ENCODE measurements around the gene NUDT21. TPM values are rescaled to one million over a fixed set of nuclear protein-coding genes. Genes with fewer than 3 reads are reported as not detected.
"Not testable (repeated sequence)": the region's sequence is repeated elsewhere in the genome, so short reads cannot be mapped to it uniquely, and the experiment has no call there.

The NUDT21 gene
- total RNA-seq, result 67.6 TPM

GRCh38 chr16:56450986-56451752, at the start of gene NUDT21, which contains the start of gene OGFOD1:
Gene NUDT21, minus strand, starts transcription at chr16:56451332. Its CDS starts 130 bp downstream, at chr16:56451202.
Gene OGFOD1, plus strand, starts transcription at chr16:56451554. Its CDS starts 59 bp downstream, at chr16:56451613.
- no peaks in the 10 kb centered on the region for H3K9me3 ChIP-seq (ENCODE audit: low read depth, low read length)
- no peaks in the 10 kb centered on the region for H3K27me3 ChIP-seq (ENCODE audit: insufficient read depth, low read length)
- peak within 1 kb of the TSS; percentile 72 for H3K4me3 ChIP-seq (ENCODE audit: low read length)
- H3K4me1 ChIP-seq (ENCODE audit: insufficient read depth, low read length), result peaks cover 31% of the 10 kb centered on the region

GRCh38 chr16:56493815-56494214, 42.7 kb upstream of the NUDT21 start:
- Histone ChIP-seq H3K9me3 (ENCODE audit: low read depth, low read length) (no peaks in the 10 kb centered on the region), H3K27me3 (ENCODE audit: insufficient read depth, low read length) (no peaks in the 10 kb centered on the region), H3K4me1 (ENCODE audit: insufficient read depth, low read length) (no peaks in the 10 kb centered on the region), H3K4me3 (ENCODE audit: low read length) (no peak overlapping the region)

GRCh38 chr16:56493126-56493525, 42.0 kb upstream of the NUDT21 start:
- Histone ChIP-seq H3K4me3 (ENCODE audit: low read length) (no peak overlapping the region), H3K9me3 (ENCODE audit: low read depth, low read length) (no peaks in the 10 kb centered on the region), H3K4me1 (ENCODE audit: insufficient read depth, low read length) (no peaks in the 10 kb centered on the region), H3K27me3 (ENCODE audit: insufficient read depth, low read length) (no peaks in the 10 kb centered on the region)

GRCh38 chr16:56491657-56492261, 40.6 kb upstream of the NUDT21 start:
- Histone ChIP-seq H3K9me3 (ENCODE audit: low read depth, low read length) (no peaks in the 10 kb centered on the region), H3K27me3 (ENCODE audit: insufficient read depth, low read length) (no peaks in the 10 kb centered on the region), H3K4me1 (ENCODE audit: insufficient read depth, low read length) (no peaks in the 10 kb centered on the region), H3K4me3 (ENCODE audit: low read length) (no peak overlapping the region)

GRCh38 chr16:56488868-56489267, 37.7 kb upstream of the NUDT21 start:
- H3K9me3 ChIP-seq (ENCODE audit: low read depth, low read length); H3K4me3 ChIP-seq (ENCODE audit: low read length); H3K27me3 ChIP-seq (ENCODE audit: insufficient read depth, low read length); H3K4me1 ChIP-seq (ENCODE audit: insufficient read depth, low read length): not testable (repeated sequence)

- Histone ChIP-seq H3K4me1 (ENCODE audit: insufficient read depth, low read length) (no peaks in the 10 kb centered on the region), H3K4me3 (ENCODE audit: low read length) (no peak overlapping the region), H3K27me3 (ENCODE audit: insufficient read depth, low read length) (no peaks in the 10 kb centered on the region), H3K9me3 (ENCODE audit: low read depth, low read length) (no peaks in the 10 kb centered on the region)
These were observed 36.9 kb upstream of the NUDT21 start for GRCh38 chr16:56488035-56488434.

- Histone ChIP-seq H3K4me3 (ENCODE audit: low read length) (no peak overlapping the region), H3K9me3 (ENCODE audit: low read depth, low read length) (no peaks in the 10 kb centered on the region), H3K4me1 (ENCODE audit: insufficient read depth, low read length) (no peaks in the 10 kb centered on the region), H3K27me3 (ENCODE audit: insufficient read depth, low read length) (no peaks in the 10 kb centered on the region)
These were observed 32.3 kb upstream of the NUDT21 start for GRCh38 chr16:56483394-56483793.

GRCh38 chr16:56482683-56483236, 31.6 kb upstream of the NUDT21 start:
- Histone ChIP-seq H3K9me3 (ENCODE audit: low read depth, low read length) (no peaks in the 10 kb centered on the region), H3K27me3 (ENCODE audit: insufficient read depth, low read length) (no peaks in the 10 kb centered on the region), H3K4me3 (ENCODE audit: low read length) (no peak overlapping the region), H3K4me1 (ENCODE audit: insufficient read depth, low read length) (no peaks in the 10 kb centered on the region)

GRCh38 chr16:56481468-56482122, 30.5 kb upstream of the NUDT21 start:
- Histone ChIP-seq H3K27me3 (ENCODE audit: insufficient read depth, low read length) (no peaks in the 10 kb centered on the region), H3K4me3 (ENCODE audit: low read length) (no peak overlapping the region), H3K9me3 (ENCODE audit: low read depth, low read length) (no peaks in the 10 kb centered on the region), H3K4me1 (ENCODE audit: insufficient read depth, low read length) (no peaks in the 10 kb centered on the region)

- Histone ChIP-seq H3K4me1 (ENCODE audit: insufficient read depth, low read length) (no peaks in the 10 kb centered on the region), H3K4me3 (ENCODE audit: low read length) (no peak overlapping the region), H3K9me3 (ENCODE audit: low read depth, low read length) (no peaks in the 10 kb centered on the region), H3K27me3 (ENCODE audit: insufficient read depth, low read length) (no peaks in the 10 kb centered on the region)
These were observed 29.8 kb upstream of the NUDT21 start for GRCh38 chr16:56480776-56481467.

GRCh38 chr16:56479469-56479868, 28.3 kb upstream of the NUDT21 start:
- Histone ChIP-seq H3K9me3 (ENCODE audit: low read depth, low read length) (no peaks in the 10 kb centered on the region), H3K4me3 (ENCODE audit: low read length) (no peak overlapping the region), H3K4me1 (ENCODE audit: insufficient read depth, low read length) (no peaks in the 10 kb centered on the region), H3K27me3 (ENCODE audit: insufficient read depth, low read length) (no peaks in the 10 kb centered on the region)

- Histone ChIP-seq H3K4me3 (ENCODE audit: low read length) (no peak overlapping the region), H3K4me1 (ENCODE audit: insufficient read depth, low read length) (no peaks in the 10 kb centered on the region), H3K27me3 (ENCODE audit: insufficient read depth, low read length) (no peaks in the 10 kb centered on the region), H3K9me3 (ENCODE audit: low read depth, low read length) (no peaks in the 10 kb centered on the region)
These were observed 27.3 kb upstream of the NUDT21 start for GRCh38 chr16:56478281-56479049.

- no peaks in the 10 kb centered on the region for H3K9me3 ChIP-seq (ENCODE audit: low read depth, low read length)
- no peaks in the 10 kb centered on the region for H3K4me1 ChIP-seq (ENCODE audit: insufficient read depth, low read length)
- no peaks in the 10 kb centered on the region for H3K27me3 ChIP-seq (ENCODE audit: insufficient read depth, low read length)
- no peak overlapping the region for H3K4me3 ChIP-seq (ENCODE audit: low read length)
These were observed 26.2 kb upstream of the NUDT21 start for GRCh38 chr16:56477096-56477878.

- Histone ChIP-seq H3K27me3 (ENCODE audit: insufficient read depth, low read length) (no peaks in the 10 kb centered on the region), H3K9me3 (ENCODE audit: low read depth, low read length) (no peaks in the 10 kb centered on the region), H3K4me3 (ENCODE audit: low read length) (no peak overlapping the region), H3K4me1 (ENCODE audit: insufficient read depth, low read length) (no peaks in the 10 kb centered on the region)
These were observed 24.1 kb upstream of the NUDT21 start for GRCh38 chr16:56475201-56475600.
